ENCODE data around the gene SDHAF2.
"Not testable (repeated sequence)": the region's sequence is repeated elsewhere in the genome, so short reads cannot be mapped to it uniquely, and the experiment has no call there.

SDHAF2 gene

DNA sequence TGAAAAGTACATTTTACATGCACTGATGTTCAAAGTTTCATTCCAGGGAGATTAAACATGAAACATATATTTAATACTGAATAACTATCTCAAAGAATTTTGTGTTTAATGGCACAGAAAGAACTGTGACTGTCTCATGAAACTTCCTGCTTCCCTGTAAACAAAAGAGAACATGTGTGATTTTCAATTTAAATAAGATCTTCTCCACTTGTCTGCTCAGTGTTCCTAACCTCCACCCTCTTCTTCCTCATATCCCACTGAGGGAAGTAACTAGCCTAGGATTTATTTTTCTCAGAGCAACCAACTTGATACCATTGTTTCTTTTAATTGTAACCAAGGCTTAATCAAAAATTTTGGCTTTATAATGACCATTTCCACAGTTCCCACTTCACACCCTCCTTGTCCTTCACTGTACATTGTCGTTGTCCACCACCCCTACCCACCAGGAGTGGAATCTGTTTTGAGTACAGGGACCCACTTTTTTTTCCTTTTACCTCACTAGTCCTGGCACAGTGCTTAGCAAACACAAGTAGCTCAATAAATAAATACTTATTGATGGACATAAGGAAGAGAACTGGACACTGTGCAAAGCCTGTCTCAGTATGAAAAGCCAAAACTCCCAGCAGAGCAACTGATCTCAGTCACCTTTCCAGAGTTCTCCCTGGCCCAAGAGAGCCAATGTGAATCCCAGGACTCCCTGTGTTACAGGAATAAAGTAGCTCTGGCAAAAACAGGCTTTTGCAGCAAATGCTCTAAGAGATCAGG lies 4.4 kb upstream of the SDHAF2 start:
- no peak for DNase-seq

GRCh38 chr11:61429346-61429690 lies 606 bp upstream of the SDHAF2 start:
- DNase-seq, result peak; percentile 61

DNA sequence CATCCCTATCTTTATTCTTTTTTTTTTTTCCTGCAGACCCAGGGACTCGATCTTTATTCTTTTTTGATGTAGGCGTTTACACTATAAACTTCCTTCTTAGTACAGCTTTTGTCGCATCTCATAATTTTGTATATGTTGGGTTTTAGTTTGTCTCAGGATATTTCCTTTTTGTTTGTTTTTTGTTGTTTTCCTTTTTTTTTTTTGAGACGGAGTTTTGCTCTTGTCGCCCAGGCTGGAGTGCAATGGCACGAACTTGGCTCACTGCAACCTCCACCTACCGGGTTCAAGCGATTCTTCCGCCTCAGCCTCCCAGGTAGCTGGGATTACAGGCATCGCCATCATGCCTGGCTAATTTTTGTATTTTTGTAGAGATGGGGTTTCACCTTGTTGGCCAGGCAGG lies 915 bp downstream of the SDHAF2 start:
- not testable (repeated sequence) for DNase-seq

DNA sequence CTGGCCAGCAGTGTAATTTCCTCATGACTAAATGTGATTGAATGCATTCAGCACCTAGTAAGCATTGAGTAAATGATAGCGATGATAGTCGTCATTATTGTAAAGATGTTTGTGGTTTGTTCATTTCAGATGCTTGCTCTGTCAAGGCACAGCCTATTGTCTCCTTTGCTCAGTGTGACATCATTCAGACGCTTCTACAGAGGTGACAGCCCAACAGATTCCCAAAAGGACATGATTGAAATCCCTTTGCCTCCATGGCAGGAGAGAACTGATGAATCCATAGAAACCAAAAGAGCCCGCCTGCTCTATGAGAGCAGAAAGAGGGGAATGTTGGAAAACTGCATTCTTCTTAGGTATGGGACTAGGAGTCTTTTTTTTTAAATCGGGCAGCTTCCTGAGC lies 7.6 kb downstream of the SDHAF2 start:
- no peak for DNase-seq

GRCh38 chr11:61439615-61440014 lies 9.7 kb downstream of the SDHAF2 start:
- no peak for DNase-seq

GRCh38 chr11:61442616-61443015 lies 12.7 kb downstream of the SDHAF2 start:
- no peak for DNase-seq

DNA sequence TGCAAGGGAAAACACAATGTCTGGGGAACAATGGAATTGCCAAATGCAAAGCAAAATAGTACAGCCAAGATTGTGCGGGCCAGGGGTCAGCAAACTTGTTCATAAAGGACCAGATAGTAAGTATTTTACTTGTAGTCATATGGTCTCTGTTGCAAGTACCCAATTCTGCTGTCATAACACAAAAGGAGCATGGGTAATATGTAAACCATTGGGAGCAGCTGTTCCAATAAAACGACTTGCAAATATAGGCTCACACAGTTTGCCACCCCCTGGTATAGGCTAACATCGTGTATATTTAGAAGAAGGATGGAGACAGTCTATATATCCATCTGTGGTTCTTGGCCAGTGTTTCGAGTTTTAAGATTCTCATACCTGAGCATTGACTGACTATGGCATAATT lies 15.6 kb downstream of the SDHAF2 start:
- no peak for DNase-seq

DNA sequence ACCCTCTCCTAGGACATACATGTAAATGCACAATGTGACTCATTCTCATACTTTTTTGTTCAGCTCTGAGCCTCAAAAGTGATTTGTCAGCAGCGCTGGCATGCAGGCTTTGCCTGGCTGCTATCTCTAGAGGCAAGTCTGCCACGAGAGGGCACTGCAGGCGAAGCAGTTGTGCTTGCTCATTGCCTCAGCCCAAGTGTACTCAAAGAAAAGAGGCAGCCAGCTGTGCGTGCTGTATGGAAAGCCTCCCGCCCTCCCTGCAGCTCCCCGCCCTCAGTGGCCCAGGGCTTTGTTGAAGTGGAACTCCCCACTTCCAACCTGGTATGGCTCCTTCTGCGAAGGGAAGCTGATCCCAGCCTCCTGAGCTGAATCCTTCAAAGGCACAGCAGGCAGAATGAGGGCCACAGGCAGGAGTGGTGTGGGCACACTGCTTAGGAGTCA lies 16.3 kb downstream of the SDHAF2 start:
- peak; percentile 92 for DNase-seq

- no peak for DNase-seq
Measured at GRCh38 chr11:61447601-61448551, 18.0 kb downstream of the SDHAF2 start.

DNA sequence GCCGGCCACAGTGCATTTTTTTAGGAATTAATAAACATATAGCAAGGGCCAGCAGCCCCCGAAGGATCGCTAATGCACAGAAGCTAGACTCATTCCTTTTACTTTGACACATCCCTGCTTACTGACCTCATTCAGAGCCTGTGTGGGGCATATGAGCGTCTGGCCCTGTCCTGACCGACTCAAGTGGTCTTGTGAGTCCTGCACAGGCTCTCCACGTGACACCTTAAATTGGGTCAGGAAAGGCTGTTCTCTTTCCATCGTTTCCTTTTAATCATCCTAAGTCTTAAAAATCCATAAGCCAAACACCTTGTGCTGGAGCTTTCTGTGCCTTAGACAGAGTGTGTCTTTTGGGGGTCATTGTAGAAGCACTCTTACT lies 18.6 kb downstream of the SDHAF2 start:
- DNase-seq, result no peak

GRCh38 chr11:61452825-61453224 lies 22.9 kb downstream of the SDHAF2 start:
- DNase-seq, result no peak

DNA sequence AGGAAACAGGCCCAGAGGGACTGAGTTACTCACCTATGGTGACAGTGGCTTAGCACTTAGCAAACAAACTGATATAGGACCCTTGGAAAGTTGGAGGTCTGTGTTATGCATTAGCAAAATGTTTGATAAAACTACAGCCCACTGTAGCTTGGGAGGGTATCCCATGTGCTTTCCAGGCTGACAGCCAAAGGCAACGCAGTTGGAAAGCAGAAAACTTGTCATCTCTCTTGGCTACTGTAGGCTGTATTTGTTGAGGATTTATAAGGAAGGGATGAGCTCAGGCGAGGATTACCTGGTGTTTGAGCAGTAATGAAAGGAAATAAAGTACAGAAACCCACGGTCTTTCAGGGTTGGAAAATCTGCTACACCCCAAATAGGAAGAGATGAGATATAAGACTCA lies 23.8 kb downstream of the SDHAF2 start:
- no peak for DNase-seq

DNA sequence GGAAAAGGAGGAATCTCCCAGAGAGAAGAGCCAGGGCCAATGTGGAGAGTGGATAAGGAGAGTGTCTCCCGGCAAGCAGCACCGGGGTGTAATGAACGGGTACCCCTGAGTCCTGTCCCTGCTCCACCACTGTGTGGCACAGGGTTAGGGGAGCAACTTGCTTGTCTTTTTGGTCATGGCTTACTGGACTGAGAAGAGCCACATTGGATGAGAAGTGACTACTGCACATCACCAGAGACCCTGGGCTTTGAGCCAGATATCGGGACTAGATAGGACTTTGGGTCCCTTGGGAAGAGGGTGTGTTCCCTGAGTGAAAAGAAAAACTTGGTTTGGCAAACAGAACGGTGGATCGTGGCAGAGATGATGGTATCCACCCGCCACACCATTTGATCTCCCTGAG lies 24.6 kb downstream of the SDHAF2 start:
- DNase-seq, result no peak

DNA sequence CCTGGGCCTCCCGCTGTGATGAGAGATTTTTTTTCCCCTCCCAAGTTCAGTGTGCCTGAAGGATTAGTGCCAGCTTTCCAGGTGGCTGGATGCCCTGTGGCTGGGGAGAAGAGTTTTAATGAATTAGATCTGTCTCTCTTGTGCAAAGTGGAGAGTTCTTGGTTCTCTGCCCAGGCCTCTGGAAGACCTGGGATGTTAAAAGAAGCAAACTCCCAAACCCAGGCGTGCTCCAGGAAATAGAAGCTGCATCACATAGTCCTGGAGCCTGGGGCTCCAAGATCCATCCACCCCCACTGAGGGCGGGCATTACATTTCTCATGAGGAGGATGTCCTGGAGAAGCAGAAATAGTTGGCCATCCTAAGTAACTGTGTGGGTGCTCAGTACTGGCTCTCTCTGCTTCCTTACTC lies 30.6 kb downstream of the SDHAF2 start:
- no peak for DNase-seq

GRCh38 chr11:61460986-61461385 lies 31.1 kb downstream of the SDHAF2 start:
- no peak for DNase-seq

GRCh38 chr11:61467602-61468001 lies 37.7 kb downstream of the SDHAF2 start:
- not testable (repeated sequence) for DNase-seq

- DNase-seq, result no peak
Measured at GRCh38 chr11:61468002-61468401, 38.1 kb downstream of the SDHAF2 start.

DNA sequence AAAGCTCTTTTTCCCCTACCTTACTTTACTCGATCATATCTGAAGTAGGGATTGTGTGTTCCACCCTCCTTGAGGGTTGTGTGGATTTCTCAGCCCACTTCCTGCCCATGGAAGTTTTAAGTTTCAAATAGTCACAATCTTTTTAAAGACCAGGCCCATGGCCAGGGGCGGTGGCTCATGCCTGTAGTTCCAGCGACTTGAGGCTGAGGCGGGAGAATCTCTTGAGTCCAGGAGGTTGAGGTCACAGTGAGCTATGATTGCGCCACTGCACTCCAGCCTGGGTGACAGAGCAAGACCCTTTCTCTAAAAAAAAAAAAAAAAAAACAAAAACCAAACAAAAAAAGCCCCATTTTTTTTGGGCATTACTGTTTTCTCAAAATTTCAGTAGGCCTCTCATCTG lies 42.4 kb downstream of the SDHAF2 start:
- DNase-seq, result no peak

GRCh38 chr11:61472868-61473267 lies 42.9 kb downstream of the SDHAF2 start:
- no peak for DNase-seq

GRCh38 chr11:61473370-61474012 lies 43.6 kb downstream of the SDHAF2 start:
- no peak for DNase-seq

- no peak for DNase-seq
Measured at GRCh38 chr11:61474013-61474643, 44.2 kb downstream of the SDHAF2 start.

GRCh38 chr11:61475433-61475832 lies 45.5 kb downstream of the SDHAF2 start:
- DNase-seq, result no peak

- DNase-seq, result no peak
Measured at GRCh38 chr11:61476371-61476770, 46.4 kb downstream of the SDHAF2 start.
